NCI-H1694 (cell line): ENCODE data around the gene RASGEF1C.

Source experiments
- DNase-seq: peaks from one replicate; lab custom pipeline; 2025; lab: John Stamatoyannopoulos, UW

The RASGEF1C gene

GRCh38 chr5:180209137-180209581, at the start of gene RASGEF1C:
RASGEF1C (minus strand) TSS chr5:180209211; CDS start chr5:180138052, 71,159 bp downstream.
- DNase-seq, result peak; percentile 12

- DNase-seq, result no peak
Observed at GRCh38 chr5:180253036-180253824, 44.2 kb upstream of the RASGEF1C start.

- no peak for DNase-seq
Observed at GRCh38 chr5:180251887-180252286, 42.9 kb upstream of the RASGEF1C start.

DNA sequence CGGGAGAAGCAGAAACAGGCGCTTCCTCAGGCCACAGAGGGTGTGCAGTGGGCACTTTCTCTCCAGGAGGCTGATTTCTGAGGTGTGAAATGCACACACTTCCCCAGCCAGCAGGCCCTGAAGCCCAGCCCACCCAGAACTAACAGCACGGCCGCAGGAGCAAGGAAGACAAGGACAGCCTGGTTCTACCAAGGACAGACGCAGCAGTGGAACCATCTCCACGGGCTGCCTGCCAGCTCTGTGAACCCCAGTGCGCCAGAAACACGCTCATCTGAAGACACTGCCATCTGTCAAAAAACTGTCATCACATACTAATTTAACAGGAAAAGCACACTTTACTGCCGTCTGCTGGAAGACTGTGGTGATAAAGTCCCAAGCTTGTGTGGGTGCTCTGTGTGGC, 42.1 kb upstream of the RASGEF1C start:
- DNase-seq, result no peak

DNA sequence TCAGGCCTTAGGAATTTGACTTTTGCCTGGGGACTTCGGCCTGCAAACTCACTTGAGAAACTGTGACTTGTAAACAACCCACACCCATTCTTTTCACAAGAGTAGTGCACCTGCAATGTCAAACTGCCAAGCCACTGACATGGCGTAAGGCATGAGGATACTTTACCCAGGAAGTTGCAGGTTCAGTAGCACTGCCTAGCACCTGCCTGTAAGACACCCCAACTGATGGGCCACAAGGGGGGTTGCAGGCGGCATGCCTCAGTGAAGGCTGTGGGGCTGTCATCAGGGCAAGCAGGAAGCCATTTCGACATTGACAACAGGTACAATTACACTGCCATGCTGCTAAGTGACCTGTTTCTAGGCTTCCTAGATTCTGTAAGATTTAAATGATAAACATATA, 41.3 kb upstream of the RASGEF1C start:
- no peak for DNase-seq

GRCh38 chr5:180241600-180241999, 32.6 kb upstream of the RASGEF1C start:
- DNase-seq, result no peak

- DNase-seq, result no peak
Observed at GRCh38 chr5:180238631-180239030, 29.6 kb upstream of the RASGEF1C start.

GRCh38 chr5:180235846-180236245, 26.8 kb upstream of the RASGEF1C start:
- no peak for DNase-seq

GRCh38 chr5:180235077-180235476, 26.1 kb upstream of the RASGEF1C start:
- DNase-seq, result no peak

- no peak for DNase-seq
Observed at GRCh38 chr5:180234271-180234670, 25.3 kb upstream of the RASGEF1C start.

DNA sequence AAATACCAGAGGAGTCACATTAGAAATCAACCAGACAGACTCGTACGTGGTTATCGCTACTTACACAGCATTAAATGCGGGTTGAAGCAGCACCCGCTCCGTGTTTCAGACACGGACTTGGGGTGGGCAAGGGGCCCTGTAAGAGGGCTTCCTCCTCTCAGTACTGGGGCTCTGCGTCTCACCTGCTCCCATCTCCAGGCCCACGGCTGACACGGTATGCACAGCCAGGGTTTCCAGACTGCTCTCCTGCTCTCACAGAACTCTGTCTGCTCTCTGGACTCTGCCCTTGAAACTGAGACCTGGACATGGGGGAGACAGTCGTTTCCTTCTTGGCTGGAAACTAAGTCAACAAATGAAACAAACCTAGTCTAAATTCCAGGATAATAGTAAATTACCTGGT, 24.7 kb upstream of the RASGEF1C start:
- no peak for DNase-seq

- DNase-seq, result no peak
Observed at GRCh38 chr5:180230017-180230416, 21.0 kb upstream of the RASGEF1C start.

GRCh38 chr5:180222056-180222455, 13.0 kb upstream of the RASGEF1C start:
- DNase-seq, result no peak

DNA sequence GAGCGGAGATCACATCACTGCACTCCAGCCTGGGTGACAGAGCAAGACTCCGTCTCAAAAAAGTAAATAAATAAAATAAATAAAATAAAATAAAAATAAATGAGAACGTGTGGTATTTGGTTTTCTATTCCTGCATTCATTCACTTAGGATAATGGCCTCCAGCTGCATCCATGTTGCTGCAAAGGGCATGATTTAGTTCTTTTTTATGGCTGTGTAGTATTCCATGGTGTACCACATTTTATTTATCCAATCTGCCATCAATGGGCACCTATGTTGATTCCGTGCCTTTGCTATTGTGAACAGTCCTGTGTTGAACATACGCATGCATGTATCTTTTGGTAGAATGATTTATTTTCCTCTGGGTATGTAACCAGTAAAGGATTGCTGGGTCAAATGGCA, 8.8 kb upstream of the RASGEF1C start:
- no peak for DNase-seq

- no peak for DNase-seq
Observed at GRCh38 chr5:180216646-180217171, 7.7 kb upstream of the RASGEF1C start.

GRCh38 chr5:180215783-180216630, 7.0 kb upstream of the RASGEF1C start:
- DNase-seq, result no peak

- no peak for DNase-seq
Observed at GRCh38 chr5:180214870-180215770, 6.1 kb upstream of the RASGEF1C start.

DNA sequence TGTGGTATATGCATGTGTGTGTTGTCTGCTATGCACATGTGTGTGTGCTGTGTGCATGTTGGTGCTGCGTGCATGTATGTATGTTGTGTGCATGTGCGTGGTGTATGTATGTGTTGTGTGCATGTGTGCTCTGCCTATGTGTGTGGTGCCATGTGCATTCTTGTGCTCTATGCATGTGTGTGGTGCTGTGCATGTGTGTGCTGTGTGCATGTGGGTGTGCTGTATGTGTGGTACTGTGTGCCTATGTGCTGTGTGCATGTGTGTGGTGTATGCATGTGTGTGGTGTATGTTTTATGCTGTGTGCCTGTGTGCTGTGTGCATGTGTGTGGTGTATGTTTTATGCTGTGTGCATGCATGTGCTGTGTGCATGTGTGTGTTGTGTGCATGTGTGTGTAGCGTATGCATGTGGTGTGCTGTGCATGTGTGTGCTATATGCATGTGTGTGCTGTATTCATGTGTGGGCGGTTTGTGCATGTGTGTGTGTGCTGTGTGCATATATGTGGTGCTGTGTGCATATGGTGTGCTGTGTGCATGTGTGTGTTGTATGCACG, 4.7 kb upstream of the RASGEF1C start:
- DNase-seq, result no peak

DNA sequence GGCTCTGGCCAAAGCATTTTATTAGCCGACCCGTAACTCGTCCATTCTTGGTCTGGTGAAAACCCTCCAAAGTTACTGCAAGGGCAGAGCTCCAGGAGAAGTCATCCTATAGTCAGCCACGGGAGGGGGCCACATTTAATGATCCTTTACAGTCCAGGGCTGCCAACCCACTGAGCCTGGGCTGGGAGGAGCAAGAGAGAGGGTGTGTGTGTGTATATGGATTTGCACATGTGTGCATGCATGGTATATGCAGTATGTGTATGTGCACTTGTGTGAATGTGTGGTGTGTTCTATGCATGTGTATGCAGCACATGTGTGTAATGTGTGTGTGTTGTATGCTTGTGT, 4.2 kb upstream of the RASGEF1C start:
- no peak for DNase-seq

DNA sequence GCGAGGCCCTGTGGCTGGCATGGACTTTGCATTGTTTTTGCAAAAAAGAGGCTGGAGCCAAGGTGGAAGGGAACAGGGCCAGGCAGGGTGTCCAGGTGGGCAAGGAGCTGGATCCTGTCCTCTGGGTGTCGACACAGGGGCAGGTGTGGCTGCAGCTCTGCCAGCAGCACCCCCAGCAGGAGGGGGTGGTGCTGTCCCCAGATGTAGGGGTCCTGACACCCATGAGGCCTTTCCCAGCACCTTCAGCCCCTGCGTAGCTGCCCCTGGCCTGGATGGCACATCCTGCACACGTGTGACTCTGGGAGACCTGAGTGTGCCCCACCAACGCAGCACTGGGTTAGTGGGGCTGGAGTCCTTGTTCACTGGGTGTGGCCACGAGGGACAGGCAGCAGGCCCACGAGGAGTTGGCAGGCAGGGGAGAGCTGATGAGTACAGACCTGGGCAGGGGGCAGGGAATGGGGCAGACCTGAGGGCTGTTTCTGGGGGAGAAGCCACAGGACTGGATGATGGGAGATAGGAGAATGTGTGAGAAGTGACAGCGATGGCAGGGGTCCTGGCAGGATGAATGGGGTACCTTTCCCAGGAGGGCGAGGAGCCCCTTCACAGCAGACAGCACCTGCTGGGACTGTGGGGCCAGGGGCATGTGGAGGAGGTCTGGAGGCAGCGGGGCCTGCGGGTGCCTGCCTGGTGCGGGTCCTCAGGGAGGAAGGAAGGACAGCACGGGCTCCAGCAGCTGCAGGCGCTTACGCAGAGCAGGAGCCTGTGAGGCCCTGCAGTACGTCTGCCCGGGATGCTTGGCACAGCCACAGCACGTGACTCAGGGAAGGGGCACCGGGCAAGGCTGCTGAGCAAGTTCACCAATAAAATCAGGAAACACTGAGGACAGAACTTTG, 3.6 kb upstream of the RASGEF1C start:
- no peak for DNase-seq

- DNase-seq, result no peak
Observed at GRCh38 chr5:180211761-180212035, 2.7 kb upstream of the RASGEF1C start.
